SK-N-SH treated with all-trans-retinoic acid at 6 μM for 48 hours (cell line): ENCODE data around the gene SFRP4.

Experiments used
- ATAC-seq: fragments of 200-7000 bp; cut with Tn5 transposase; 3 replicates; pipeline ENCODE4 v1.9.1; 2020; ENCODE audit warnings: mild to moderate bottlenecking, moderate library complexity
- ARNTL ChIP-seq: fragments of 450-650 bp; formaldehyde crosslinking; IDR thresholded peaks from 2 replicates; pipeline ENCODE4 v1.5.0; 2020; ENCODE audit warnings: low read depth, mild to moderate bottlenecking, moderate library complexity, borderline replicate concordance
- BACH2 ChIP-seq: fragments of 250-450 bp; sonication (Bioruptor Pico); IDR thresholded peaks from 2 replicates; pipeline ENCODE4 v1.9.0; 2021; ENCODE audit warnings: mild to moderate bottlenecking, borderline replicate concordance
- CREB5 ChIP-seq: fragments of 250-450 bp; sonication (Bioruptor Pico); IDR thresholded peaks from 2 replicates; pipeline ENCODE4 v1.5.1; 2020; ENCODE audit warnings: low read depth, mild to moderate bottlenecking, moderate library complexity
- CSDC2 ChIP-seq: fragments of 250-450 bp; sonication (Bioruptor Pico); IDR thresholded peaks from 2 replicates; pipeline ENCODE4 v1.5.0; 2020; ENCODE audit warnings: mild to moderate bottlenecking, moderate library complexity
- CSRNP3 ChIP-seq: fragments of 250-450 bp; sonication (Bioruptor Pico); IDR thresholded peaks from 2 replicates; pipeline ENCODE4 v1.5.1; 2021; ENCODE audit warnings: mild to moderate bottlenecking, moderate library complexity
- ESRRG ChIP-seq: fragments of 250-450 bp; sonication (Bioruptor Pico); IDR thresholded peaks from 2 replicates; pipeline ENCODE4 v1.6.1; 2021; ENCODE audit warnings: mild to moderate bottlenecking
- GLIS3 ChIP-seq: fragments of 250-450 bp; sonication (Bioruptor Pico); IDR thresholded peaks from 2 replicates; pipeline ENCODE4 v1.5.0; 2020; ENCODE audit warnings: mild to moderate bottlenecking, moderate library complexity
- ISL1 ChIP-seq: fragments of 250-450 bp; sonication (Bioruptor Pico); IDR thresholded peaks from 2 replicates; pipeline ENCODE4 v2.1.2; 2022; ENCODE audit warnings: mild to moderate bottlenecking, moderate library complexity
- OSR1 ChIP-seq: fragments of 250-450 bp; sonication (Bioruptor Pico); IDR thresholded peaks from 2 replicates; pipeline ENCODE4 v1.8.0; 2022; ENCODE audit warnings: moderate library complexity, mild to moderate bottlenecking, inconsistent platforms
- POU6F1 ChIP-seq: fragments of 250-450 bp; sonication (Bioruptor Pico); IDR thresholded peaks from 2 replicates; pipeline ENCODE4 v1.8.0; 2021; ENCODE audit warnings: low read depth, mild to moderate bottlenecking, moderate library complexity, borderline replicate concordance
- PPARA ChIP-seq: fragments of 250-450 bp; sonication (Bioruptor Pico); IDR thresholded peaks from 2 replicates; pipeline ENCODE4 v1.5.0; 2020; ENCODE audit warnings: mild to moderate bottlenecking, borderline replicate concordance
- RARB ChIP-seq: fragments of 250-450 bp; sonication (Bioruptor Pico); IDR thresholded peaks from 2 replicates; pipeline ENCODE4 v1.8.0; 2021; ENCODE audit warnings: mild to moderate bottlenecking, moderate library complexity
- SNAI2 ChIP-seq: fragments of 250-450 bp; sonication (Bioruptor Pico); IDR thresholded peaks from 2 replicates; pipeline ENCODE4 v1.5.0; 2020; ENCODE audit warnings: mild to moderate bottlenecking, moderate library complexity
- TCF4 ChIP-seq: fragments of 250-450 bp; sonication (Bioruptor Pico); IDR thresholded peaks from 2 replicates; pipeline ENCODE4 v1.8.0; 2021; ENCODE audit warnings: mild to moderate bottlenecking, moderate library complexity, borderline replicate concordance
- TOX ChIP-seq: fragments of 250-450 bp; sonication (Bioruptor Pico); IDR thresholded peaks from 2 replicates; pipeline ENCODE4 v1.8.0; 2021; ENCODE audit warnings: mild to moderate bottlenecking, moderate library complexity, borderline replicate concordance
- ZC3H10 ChIP-seq: fragments of 250-450 bp; sonication (Bioruptor Pico); IDR thresholded peaks from 2 replicates; pipeline ENCODE4 v1.5.1; 2021; ENCODE audit warnings: mild to moderate bottlenecking, moderate library complexity
- ZFP3 ChIP-seq: fragments of 250-450 bp; sonication (Bioruptor Pico); IDR thresholded peaks from 2 replicates; pipeline ENCODE4 v1.5.0; 2020; ENCODE audit warnings: mild to moderate bottlenecking, moderate library complexity
- ZFP30 ChIP-seq: fragments of 450-650 bp; formaldehyde crosslinking; IDR thresholded peaks from 2 replicates; pipeline ENCODE4 v1.5.0; 2022; ENCODE audit warnings: mild to moderate bottlenecking, moderate library complexity
- ZNF565 ChIP-seq: fragments of 450-650 bp; formaldehyde crosslinking; conservative IDR thresholded peaks from 2 replicates; pipeline ENCODE4 v1.5.0; 2020; ENCODE audit warnings: low read depth, mild to moderate bottlenecking, moderate library complexity
- ZNF70 ChIP-seq: fragments of 450-650 bp; formaldehyde crosslinking; IDR thresholded peaks from 2 replicates; pipeline ENCODE4 v1.5.0; 2020; ENCODE audit warnings: mild to moderate bottlenecking, moderate library complexity
- ZNF8 ChIP-seq: fragments of 450-650 bp; formaldehyde crosslinking; IDR thresholded peaks from 2 replicates; pipeline ENCODE4 v1.5.0; 2020; ENCODE audit warnings: mild to moderate bottlenecking, moderate library complexity
- TF ChIP-seq, protein P1 (sequence below): fragments of 250-450 bp; sonication (Bioruptor Pico); IDR thresholded peaks from 2 replicates; pipeline ENCODE4 v1.8.0; 2020; ENCODE audit warnings: mild to moderate bottlenecking, moderate library complexity, borderline replicate concordance
- TF ChIP-seq, protein P2 (sequence below): fragments of 250-450 bp; sonication (Bioruptor Pico); IDR thresholded peaks from 2 replicates; pipeline ENCODE4 v1.5.0; 2020; ENCODE audit warnings: mild to moderate bottlenecking, moderate library complexity

The SFRP4 gene

GRCh38 chr7:37901890-37902524 is 14.6 kb downstream of the SFRP4 start:
- ATAC-seq, result peak; percentile 83
- TF ChIP-seq CREB5, result no peak; the same call in none of the 2 replicates
- peak; percentile 89 for TF ChIP-seq CSDC2 (CRISPR knock-in tag)
- TF ChIP-seq ZC3H10, result no peak
- TF ChIP-seq ZNF70 (CRISPR knock-in tag), result no peak
- TF ChIP-seq, protein P1, sequence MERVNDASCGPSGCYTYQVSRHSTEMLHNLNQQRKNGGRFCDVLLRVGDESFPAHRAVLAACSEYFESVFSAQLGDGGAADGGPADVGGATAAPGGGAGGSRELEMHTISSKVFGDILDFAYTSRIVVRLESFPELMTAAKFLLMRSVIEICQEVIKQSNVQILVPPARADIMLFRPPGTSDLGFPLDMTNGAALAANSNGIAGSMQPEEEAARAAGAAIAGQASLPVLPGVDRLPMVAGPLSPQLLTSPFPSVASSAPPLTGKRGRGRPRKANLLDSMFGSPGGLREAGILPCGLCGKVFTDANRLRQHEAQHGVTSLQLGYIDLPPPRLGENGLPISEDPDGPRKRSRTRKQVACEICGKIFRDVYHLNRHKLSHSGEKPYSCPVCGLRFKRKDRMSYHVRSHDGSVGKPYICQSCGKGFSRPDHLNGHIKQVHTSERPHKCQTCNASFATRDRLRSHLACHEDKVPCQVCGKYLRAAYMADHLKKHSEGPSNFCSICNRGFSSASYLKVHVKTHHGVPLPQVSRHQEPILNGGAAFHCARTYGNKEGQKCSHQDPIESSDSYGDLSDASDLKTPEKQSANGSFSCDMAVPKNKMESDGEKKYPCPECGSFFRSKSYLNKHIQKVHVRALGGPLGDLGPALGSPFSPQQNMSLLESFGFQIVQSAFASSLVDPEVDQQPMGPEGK, result peak; percentile 53; the same call in 1 of the 2 replicates
- peak; percentile 92 for TF ChIP-seq ISL1
- no peak for TF ChIP-seq TOX (CRISPR knock-in tag)
- TF ChIP-seq ZNF8 (CRISPR knock-in tag), result peak; percentile 14; the same call in 1 of the 2 replicates
- TF ChIP-seq ZFP3 (CRISPR knock-in tag), result peak; percentile 84
- no peak for TF ChIP-seq CSRNP3 (CRISPR knock-in tag)
- peak; percentile 7; the same call in 1 of the 2 replicates for TF ChIP-seq GLIS3
- TF ChIP-seq POU6F1 (CRISPR knock-in tag), result no peak; the same call in 1 of the 2 replicates
- no peak for TF ChIP-seq OSR1 (CRISPR knock-in tag)
- 0 out of 2 replicates have a peak, but pooled peaks have one; percentile 65 for TF ChIP-seq SNAI2 (CRISPR knock-in tag)
- TF ChIP-seq, protein P2, sequence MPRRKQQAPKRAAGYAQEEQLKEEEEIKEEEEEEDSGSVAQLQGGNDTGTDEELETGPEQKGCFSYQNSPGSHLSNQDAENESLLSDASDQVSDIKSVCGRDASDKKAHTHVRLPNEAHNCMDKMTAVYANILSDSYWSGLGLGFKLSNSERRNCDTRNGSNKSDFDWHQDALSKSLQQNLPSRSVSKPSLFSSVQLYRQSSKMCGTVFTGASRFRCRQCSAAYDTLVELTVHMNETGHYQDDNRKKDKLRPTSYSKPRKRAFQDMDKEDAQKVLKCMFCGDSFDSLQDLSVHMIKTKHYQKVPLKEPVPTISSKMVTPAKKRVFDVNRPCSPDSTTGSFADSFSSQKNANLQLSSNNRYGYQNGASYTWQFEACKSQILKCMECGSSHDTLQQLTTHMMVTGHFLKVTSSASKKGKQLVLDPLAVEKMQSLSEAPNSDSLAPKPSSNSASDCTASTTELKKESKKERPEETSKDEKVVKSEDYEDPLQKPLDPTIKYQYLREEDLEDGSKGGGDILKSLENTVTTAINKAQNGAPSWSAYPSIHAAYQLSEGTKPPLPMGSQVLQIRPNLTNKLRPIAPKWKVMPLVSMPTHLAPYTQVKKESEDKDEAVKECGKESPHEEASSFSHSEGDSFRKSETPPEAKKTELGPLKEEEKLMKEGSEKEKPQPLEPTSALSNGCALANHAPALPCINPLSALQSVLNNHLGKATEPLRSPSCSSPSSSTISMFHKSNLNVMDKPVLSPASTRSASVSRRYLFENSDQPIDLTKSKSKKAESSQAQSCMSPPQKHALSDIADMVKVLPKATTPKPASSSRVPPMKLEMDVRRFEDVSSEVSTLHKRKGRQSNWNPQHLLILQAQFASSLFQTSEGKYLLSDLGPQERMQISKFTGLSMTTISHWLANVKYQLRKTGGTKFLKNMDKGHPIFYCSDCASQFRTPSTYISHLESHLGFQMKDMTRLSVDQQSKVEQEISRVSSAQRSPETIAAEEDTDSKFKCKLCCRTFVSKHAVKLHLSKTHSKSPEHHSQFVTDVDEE (CRISPR knock-in tag), result peak; percentile 73
- TF ChIP-seq ZNF565 (CRISPR knock-in tag), result no peak
- TF ChIP-seq ZFP30 (CRISPR knock-in tag), result no peak; the same call in 1 of the 2 replicates
- no peak for TF ChIP-seq PPARA
- no peak; the same call in 1 of the 2 replicates for TF ChIP-seq BACH2 (CRISPR knock-in tag)
- TF ChIP-seq RARB (CRISPR knock-in tag), result no peak
- TF ChIP-seq ESRRG (CRISPR knock-in tag), result 0 out of 2 replicates have a peak, but pooled peaks have one; percentile 31
- peak; percentile 31; the same call in 1 of the 2 replicates for TF ChIP-seq TCF4 (CRISPR knock-in tag)
- TF ChIP-seq ARNTL, result no peak

DNA sequence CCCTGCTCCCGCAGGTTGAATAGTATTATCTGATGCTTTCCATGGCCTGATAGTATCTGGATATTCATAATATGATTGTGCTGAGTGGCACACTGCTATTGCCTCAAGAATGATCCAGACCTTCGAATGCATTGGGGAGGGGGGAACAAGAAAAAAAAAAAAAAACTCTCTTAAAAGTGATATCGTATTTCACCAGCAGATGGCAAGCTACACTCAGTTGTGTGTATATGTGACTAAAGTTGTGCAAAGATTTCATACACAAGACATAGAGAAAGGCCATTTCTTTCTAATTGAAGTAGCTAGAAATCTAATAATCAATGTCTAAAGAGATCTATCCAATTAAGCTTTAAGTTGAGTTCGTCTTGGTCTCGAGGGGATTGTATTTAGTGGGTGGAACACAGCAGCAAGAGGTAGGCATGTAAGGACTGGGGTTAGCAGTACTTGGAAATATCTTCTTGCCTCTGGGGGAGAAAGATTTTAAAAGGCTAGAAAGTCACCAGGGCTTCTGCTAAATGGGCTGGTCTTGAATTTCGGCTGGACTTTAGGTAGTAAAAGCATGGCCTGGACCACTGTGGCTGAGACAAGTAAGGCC is 15.3 kb downstream of the SFRP4 start:
- ATAC-seq, result peak; percentile 84
- TF ChIP-seq CSRNP3 (CRISPR knock-in tag), result peak; percentile 52; the same call in 1 of the 2 replicates
- no peak for TF ChIP-seq OSR1 (CRISPR knock-in tag)
